ENCODE measurements around the gene RNF157. TPM values are rescaled to one million over a fixed set of nuclear protein-coding genes. Genes with fewer than 3 reads are reported as not detected.
"Not testable (repeated sequence)": the region's sequence is repeated elsewhere in the genome, so short reads cannot be mapped to it uniquely, and the experiment has no call there.

Gene RNF157
- total RNA-seq, 1 donor from 2014 or later = 18.7 TPM

GRCh38 chr17:76262732-76263344 is 22.5 kb upstream of the RNF157 start:
- no peaks in the 10 kb centered on the region for H3K9me3 Mint-ChIP-seq (ENCODE audit: unreplicated experiment)
- peak overlapping the region; percentile 98 for H3K27ac Mint-ChIP-seq (ENCODE audit: unreplicated experiment)
- peaks cover 44% of the 10 kb centered on the region for H3K4me1 Mint-ChIP-seq (ENCODE audit: unreplicated experiment)
- no peak for TF ChIP-seq CTCF (IDR thresholded peaks at IDR 0.05; ENCODE audit: unreplicated experiment)
- H3K4me3 Mint-ChIP-seq (ENCODE audit: unreplicated experiment) = peak overlapping the region; percentile 22
- peaks cover 19% of the 10 kb centered on the region for H3K27me3 Mint-ChIP-seq (ENCODE audit: unreplicated experiment)
- DNase-seq (ENCODE audit: low spot score) = no peak
- no peaks in the 10 kb centered on the region for H3K36me3 Mint-ChIP-seq (ENCODE audit: low read depth, unreplicated experiment)

- no peak for TF ChIP-seq CTCF (IDR thresholded peaks at IDR 0.05; ENCODE audit: unreplicated experiment)
- H3K4me3 Mint-ChIP-seq (ENCODE audit: unreplicated experiment) = no peak overlapping the region
- H3K27me3 Mint-ChIP-seq (ENCODE audit: unreplicated experiment) = peaks cover 13% of the 10 kb centered on the region
- H3K27ac Mint-ChIP-seq (ENCODE audit: unreplicated experiment) = peak overlapping the region; percentile 98
- peaks cover 41% of the 10 kb centered on the region for H3K4me1 Mint-ChIP-seq (ENCODE audit: unreplicated experiment)
- no peaks in the 10 kb centered on the region for H3K36me3 Mint-ChIP-seq (ENCODE audit: low read depth, unreplicated experiment)
- no peaks in the 10 kb centered on the region for H3K9me3 Mint-ChIP-seq (ENCODE audit: unreplicated experiment)
- peak; percentile 40 for DNase-seq (ENCODE audit: low spot score)
Measured at GRCh38 chr17:76261421-76262215, 21.3 kb upstream of the RNF157 start.

- no peaks in the 10 kb centered on the region for H3K36me3 Mint-ChIP-seq (ENCODE audit: low read depth, unreplicated experiment)
- no peak for DNase-seq (ENCODE audit: low spot score)
- peaks cover 8% of the 10 kb centered on the region for H3K27me3 Mint-ChIP-seq (ENCODE audit: unreplicated experiment)
- TF ChIP-seq CTCF (IDR thresholded peaks at IDR 0.05; ENCODE audit: unreplicated experiment) = no peak
- H3K9me3 Mint-ChIP-seq (ENCODE audit: unreplicated experiment) = no peaks in the 10 kb centered on the region
- H3K27ac Mint-ChIP-seq (ENCODE audit: unreplicated experiment) = peak overlapping the region; percentile 92
- H3K4me3 Mint-ChIP-seq (ENCODE audit: unreplicated experiment) = no peak overlapping the region
- peaks cover 41% of the 10 kb centered on the region for H3K4me1 Mint-ChIP-seq (ENCODE audit: unreplicated experiment)
Measured at GRCh38 chr17:76260669-76261068, 20.4 kb upstream of the RNF157 start.

GRCh38 chr17:76260220-76260619 is 19.9 kb upstream of the RNF157 start:
- Mint-ChIP-seq H3K27ac (ENCODE audit: unreplicated experiment) (no peak overlapping the region), H3K36me3 (ENCODE audit: low read depth, unreplicated experiment) (no peaks in the 10 kb centered on the region), H3K4me1 (ENCODE audit: unreplicated experiment) (peaks cover 46% of the 10 kb centered on the region), H3K27me3 (ENCODE audit: unreplicated experiment) (peaks cover 8% of the 10 kb centered on the region), H3K4me3 (ENCODE audit: unreplicated experiment) (no peak overlapping the region), H3K9me3 (ENCODE audit: unreplicated experiment) (no peaks in the 10 kb centered on the region)
- no peak for TF ChIP-seq CTCF (IDR thresholded peaks at IDR 0.05; ENCODE audit: unreplicated experiment)
- no peak for DNase-seq (ENCODE audit: low spot score)

GRCh38 chr17:76256430-76257050 is 16.2 kb upstream of the RNF157 start:
- H3K27me3 Mint-ChIP-seq (ENCODE audit: unreplicated experiment); DNase-seq (ENCODE audit: low spot score); H3K4me3 Mint-ChIP-seq (ENCODE audit: unreplicated experiment); H3K36me3 Mint-ChIP-seq (ENCODE audit: low read depth, unreplicated experiment); H3K9me3 Mint-ChIP-seq (ENCODE audit: unreplicated experiment); H3K27ac Mint-ChIP-seq (ENCODE audit: unreplicated experiment): not testable (repeated sequence)
- H3K4me1 Mint-ChIP-seq (ENCODE audit: unreplicated experiment) = peaks cover 35% of the 10 kb centered on the region

All from endothelial cell (in vitro differentiated cells).